K562 (cell line): ENCODE results near the gene FBLN2. TPM values are rescaled to one million over a fixed set of nuclear protein-coding genes. Genes with fewer than 3 reads are reported as not detected.

Source experiments
- ATAC-seq: fragments of 200-7000 bp; cut with Tn5 transposase; 3 replicates; pipeline ENCODE4 v1.9.1; 2020; ENCODE audit warnings: moderate library complexity
- BruUV-seq: library from RNA; stranded (reverse); fragments of 400-500 nt; replicated peaks from 2 replicates; lab custom pipeline; 2021; lab: Mats Ljungman, UMichigan
- CTCF ChIA-PET: fragments of 300-600 bp; formaldehyde crosslinking; extraction: SDS; loops from one replicate; lab custom pipeline; 2021; ENCODE audit warnings: low intra/inter-chr PET ratio; lab: Yijun Ruan, JAX
- POLR2A ChIA-PET: fragments of 300-600, 350-650 bp; sonication (Branson Sonifier 250); formaldehyde crosslinking; extraction: SDS; loops from one replicate; lab custom pipeline; 2021; ENCODE audit warnings: antibody characterized with exemption, inconsistent platforms; lab: Yijun Ruan, JAX
- DNase-seq, 4 experiments: peaks; one replicate each; pipeline versions ENCODE4 v3.0.0 to v3.0.0-alpha.2; 2011 to 2018; ENCODE audit warnings: low spot score in 3 of 4, mixed read lengths in 3 of 4; ENCODE audit errors: extremely low read depth in 1 of 4
- FAIRE-seq: peaks from 2 replicates; lab custom pipeline; 2011; peaks lifted over from hg19 to GRCh38; lab: Jason Lieb, UNC
- H2AFZ ChIP-seq: 2 replicates; pipeline ENCODE4 v1.6.0; 2011; ENCODE audit warnings: low read depth, low read length, control low read depth, inconsistent platforms
- H3K27ac ChIP-seq: fragments of 200-600 bp; 3 replicates; pipeline ENCODE4 v1.8.0; 2011; ENCODE audit warnings: low read depth, mild to moderate bottlenecking, control low read depth, inconsistent platforms, low read length, moderate library complexity, mixed read lengths; ENCODE audit errors: extremely low read depth
- H3K27me3 ChIP-seq, 2 experiments: fragments of 300-600 bp in 1 of 2; 2 replicates in 1 of 2; 3 replicates in 1 of 2; pipeline versions ENCODE4 v1.6.0 to v1.8.0; 2011; ENCODE audit warnings: inconsistent platforms in 2 of 2, low read length in 2 of 2, mild to moderate bottlenecking in 1 of 2, mixed read lengths in 1 of 2, moderate library complexity in 1 of 2; ENCODE audit not compliant: control insufficient read depth in 2 of 2, insufficient read depth in 2 of 2
- H3K36me3 ChIP-seq: fragments of 300-600 bp; 3 replicates; pipeline ENCODE4 v1.8.0; 2011; ENCODE audit warnings: mild to moderate bottlenecking, low read length, inconsistent platforms; ENCODE audit not compliant: control insufficient read depth, insufficient read depth
- H3K4me1 ChIP-seq, 2 experiments: fragments of 200-600 bp in 1 of 2; replicated peaks in 1 of 2; 2 replicates in 1 of 2; 3 replicates in 1 of 2; pipeline versions ENCODE4 v1.5.1 to v1.8.0; 2011; ENCODE audit warnings: inconsistent platforms in 2 of 2, low read length in 2 of 2, mild to moderate bottlenecking in 1 of 2, mixed read lengths in 1 of 2, moderate library complexity in 1 of 2; ENCODE audit not compliant: control insufficient read depth in 2 of 2, insufficient read depth in 2 of 2
- H3K4me2 ChIP-seq: 2 replicates; pipeline ENCODE4 v1.6.1; 2011; ENCODE audit warnings: low read length, control low read depth, inconsistent platforms, mixed read lengths; ENCODE audit not compliant: insufficient read depth
- H3K4me3 ChIP-seq: fragments of 200-600 bp; sonication (generic), shearing (Covaris generic); 2 replicates; pipeline ENCODE4 v1.5.1; 2016; ENCODE audit warnings: control low read depth, inconsistent platforms
- H3K79me2 ChIP-seq: fragments of 200-600 bp; 3 replicates; pipeline ENCODE4 v1.8.0; 2011; ENCODE audit warnings: low read length, inconsistent platforms; ENCODE audit not compliant: control insufficient read depth, insufficient read depth
- H3K9ac ChIP-seq, 2 experiments: 2 replicates each; pipeline versions ENCODE4 v1.6.0 to v1.6.1; 2011; ENCODE audit warnings: low read depth in 2 of 2, low read length in 2 of 2, control low read depth in 1 of 2, inconsistent platforms in 1 of 2, mild to moderate bottlenecking in 1 of 2, mixed read lengths in 1 of 2; ENCODE audit not compliant: insufficient read depth in 1 of 2
- H3K9me1 ChIP-seq: one replicate; pipeline ENCODE4 v1.6.0; 2011; ENCODE audit warnings: inconsistent platforms, mild to moderate bottlenecking, low read length, moderate library complexity; ENCODE audit not compliant: control insufficient read depth, insufficient read depth
- H3K9me3 ChIP-seq: replicated peaks from 2 replicates; pipeline ENCODE4 v1.5.1; 2011; ENCODE audit warnings: low read depth, low read length, inconsistent platforms; ENCODE audit not compliant: control insufficient read depth, insufficient read depth
- H4K20me1 ChIP-seq: replicated peaks from 2 replicates; pipeline ENCODE4 v1.6.1; 2011; ENCODE audit warnings: low read length, inconsistent platforms, mixed read lengths; ENCODE audit not compliant: control insufficient read depth, insufficient read depth
- DDX20 ChIP-seq: fragments of 450-650 bp; IDR thresholded peaks from 2 replicates; pipeline ENCODE4 v1.6.1; 2016; ENCODE audit warnings: missing genetic modification characterization, low read depth, mild to moderate bottlenecking, missing compliant biosample characterization, moderate library complexity
- GABPA ChIP-seq: fragments of 200-800 bp; sonication (Bioruptor generic); conservative IDR thresholded peaks from 2 replicates; pipeline ENCODE4 v1.6.1; 2016; ENCODE audit warnings: low read depth, missing genetic modification characterization, missing compliant biosample characterization
- HDAC8 ChIP-seq: fragments of 450-650 bp; IDR thresholded peaks from 2 replicates; pipeline ENCODE4 v1.6.1; 2016; ENCODE audit warnings: mild to moderate bottlenecking, missing genetic modification characterization, moderate library complexity, missing compliant biosample characterization
- LCOR ChIP-seq: sonication (generic); formaldehyde crosslinking; IDR thresholded peaks from 2 replicates; pipeline ENCODE4 v1.8.0; 2022; ENCODE audit warnings: mild to moderate bottlenecking, missing genetic modification reagents
- MAFF ChIP-seq: IDR thresholded peaks from 2 replicates; pipeline ENCODE4 v1.6.1; 2012; ENCODE audit warnings: low read length, improper control_type of control experiment
- SOX6 ChIP-seq: fragments of 450-650 bp; IDR thresholded peaks from 2 replicates; pipeline ENCODE4 v1.6.1; 2014; ENCODE audit warnings: mild to moderate bottlenecking
- SP2 ChIP-seq: IDR thresholded peaks from 2 replicates; pipeline ENCODE4 v1.6.1; 2011; ENCODE audit warnings: mild to moderate bottlenecking, low read depth, low read length, moderate library complexity; ENCODE audit not compliant: poor library complexity, severe bottlenecking; ENCODE audit errors: extremely low read depth
- TGIF2 ChIP-seq: sonication (generic); formaldehyde crosslinking; IDR thresholded peaks from 2 replicates; pipeline ENCODE4 v1.8.1; 2022; ENCODE audit warnings: mild to moderate bottlenecking, missing genetic modification reagents, moderate library complexity
- ZNF436 ChIP-seq: fragments of 250-450, 450-650 bp; sonication (Bioruptor Pico); formaldehyde crosslinking; IDR thresholded peaks from 2 replicates; pipeline ENCODE4 v1.7.0; 2020; ENCODE audit warnings: mild to moderate bottlenecking
- WGBS: fragments of 100-300 bp; shearing (Covaris generic); methylation state at CpG from one replicate; pipeline ENCODE4 v1.1.6; 2016; ENCODE audit warnings: low coverage, mixed read lengths; ENCODE audit not compliant: insufficient coverage; ENCODE audit errors: missing lambda C conversion rate; 5-methylcytosine and 5-hydroxymethylcytosine counted together
- in situ Hi-C: fragments of 300-500 bp; cut with MboI; formaldehyde crosslinking; loops from 4 replicates; pipeline ENCODE4 v1.15.0; 2018; ENCODE audit warnings: inconsistent platforms, mixed read lengths
- intact Hi-C: fragments of 100-400 bp; cut with micrococcal nuclease; formaldehyde crosslinking; loops from 2 replicates; pipeline ENCODE4 v1.14.2; 2022
- polyA plus RNA-seq, 8 experiments: library from polyadenylated mRNA; depleted of rRNA in 4 of 8; stranded (reverse) in 5 of 8; unstranded in 3 of 8; fragments of >200 nt; fragmentation: Nextera tagmentation in 2 of 8; fragmentation: Illumina TruSeq in 1 of 8; extraction: Ambion mirVana in 2 of 8; extraction: Trizol in 1 of 8; gene quantifications; 2 replicates each; pipeline versions ENCODE4 v1.2.1 to v1.2.3, GENCODE V29; 2011 to 2014; ENCODE audit warnings: inconsistent platforms in 1 of 8, missing spikeins in 1 of 8
- total RNA-seq, 7 experiments: library from RNA; depleted of rRNA in 6 of 7; stranded (reverse); fragments of >200 nt in 6 of 7; fragmentation: Illumina TruSeq in 2 of 7; extraction: Trizol in 2 of 7; gene quantifications; 2 replicates each; pipeline versions ENCODE4 v1.2.1 to v1.2.3, GENCODE V29; 2011 to 2021; ENCODE audit warnings: low replicate concordance in 1 of 7

The FBLN2 gene
- total and polyA plus RNA-seq, 9 of the 15 experiments (the other 6 are each of a cell fraction or from before 2014, with no cell fraction given), result 0.03 to 0.10 (median 0.04) TPM; not detected in 6

- 1% methylated on average over 10 of the region's 10 CpGs for WGBS
- in situ Hi-C loops, result no loop called here
- peaks cover 25 to 80% of the 10 kb centered on the region in 2 experiments for H3K27me3 ChIP-seq
- POLR2A ChIA-PET, result no interaction called here
- no peak overlapping the region for H2AFZ ChIP-seq
- H3K4me2 ChIP-seq, result no peak overlapping the region
- no peak overlapping the region for H3K4me3 ChIP-seq
- BruUV-seq, result no TSS peak
- DNase-seq, result no peak
- H3K36me3 ChIP-seq, result no peaks in the 10 kb centered on the region
- H3K79me2 ChIP-seq, result no peaks in the 10 kb centered on the region
- no peak for TF ChIP-seq HDAC8 (tag)
- TF ChIP-seq TGIF2 (CRISPR knock-in tag), result no peak
- no peak for TF ChIP-seq SOX6
- no peak for TF ChIP-seq LCOR (CRISPR knock-in tag)
- no peak for TF ChIP-seq GABPA (tag)
- TF ChIP-seq, all 486 proteins: peak for 0
- CTCF ChIA-PET, result no interaction called here
- H4K20me1 ChIP-seq, result peaks cover 8% of the 10 kb centered on the region
- H3K4me1 ChIP-seq, result peaks cover 0 to 4% of the 10 kb centered on the region in 2 experiments; a peak in 1 of 5 replicates
- intact Hi-C loops, result no loop called here
- no peak for ATAC-seq
- no peak overlapping the region for H3K9ac ChIP-seq
- no peaks in the 10 kb centered on the region for H3K9me1 ChIP-seq
- FAIRE-seq, result no peak
- no peak overlapping the region for H3K27ac ChIP-seq
- no peaks in the 10 kb centered on the region for H3K9me3 ChIP-seq
Observed at GRCh38 chr3:13684854-13685253, 135.9 kb downstream of the FBLN2 start.

- no peaks in the 10 kb centered on the region for H3K36me3 ChIP-seq
- 2% methylated on average over 5 of the region's 5 CpGs for WGBS
- H3K4me2 ChIP-seq, result no peak overlapping the region
- ChIA-PET POLR2A (interaction anchor here (1.1 kb wide), 1 partner anchor 21 kb away, joined by 3 read pairs; no protein-coding TSS in a partner anchor), CTCF (no interaction called here)
- intact Hi-C loops, result no loop called here
- no TSS peak for BruUV-seq
- no peak overlapping the region for H3K27ac ChIP-seq
- in situ Hi-C loops, result no loop called here
- DNase-seq (no peak), FAIRE-seq (no peak), ATAC-seq (no peak)
- H3K4me3 ChIP-seq, result no peak overlapping the region
- peaks cover 0 to 4% of the 10 kb centered on the region in 2 experiments; a peak in 1 of 5 replicates for H3K4me1 ChIP-seq
- H3K9ac ChIP-seq, result no peak overlapping the region
- H4K20me1 ChIP-seq, result peaks cover 8% of the 10 kb centered on the region
- no peaks in the 10 kb centered on the region for H3K9me3 ChIP-seq
- no peaks in the 10 kb centered on the region for H3K9me1 ChIP-seq
- TF ChIP-seq SP2 (no peak), DDX20 (tag) (no peak), MAFF (no peak), ZNF436 (no peak)
- no peaks in the 10 kb centered on the region for H3K79me2 ChIP-seq
- H2AFZ ChIP-seq, result no peak overlapping the region
- H3K27me3 ChIP-seq, result peaks cover 29 to 80% of the 10 kb centered on the region in 2 experiments
Observed at GRCh38 chr3:13685721-13686120, 136.8 kb downstream of the FBLN2 start.
